Endothelial cell of hepatic sinusoid (primary cell): Measurements from ENCODE around the gene LYZL1.
"Not testable (repeated sequence)": the region's sequence is repeated elsewhere in the genome, so short reads cannot be mapped to it uniquely, and the experiment has no call there.

Experiments used
- in situ Hi-C: cut with HindIII; loops from 2 replicates; pipeline ENCODE4 v1.10.0; 2017; ENCODE audit warnings: low sequenced_read_pairs

LYZL1 gene

DNA sequence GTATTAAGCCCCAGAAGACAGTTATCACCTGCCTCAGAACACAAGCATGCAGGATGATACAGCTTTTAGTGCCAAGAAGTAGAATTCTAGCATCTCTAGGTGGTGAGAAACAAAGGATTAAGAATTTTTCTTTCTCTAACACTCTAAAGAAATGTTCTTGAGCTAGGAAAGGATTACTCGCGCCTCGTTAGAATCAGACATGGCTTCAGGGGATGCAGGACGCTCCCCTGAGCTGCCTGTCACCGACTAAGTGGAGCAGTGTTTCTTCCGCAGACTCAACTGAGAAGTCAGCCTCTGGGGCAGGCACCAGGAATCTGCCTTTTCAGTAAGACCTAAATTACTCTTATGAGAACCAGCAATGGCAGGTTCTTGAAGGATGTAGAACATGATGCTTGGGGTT, at the start of gene LYZL1:
LYZL1 (plus strand) TSS at position 165 of the 400 bp plus-strand sequence. CDS start 2,798 bp downstream, outside the sequence.
- in situ Hi-C loops, result not testable (repeated sequence)

DNA sequence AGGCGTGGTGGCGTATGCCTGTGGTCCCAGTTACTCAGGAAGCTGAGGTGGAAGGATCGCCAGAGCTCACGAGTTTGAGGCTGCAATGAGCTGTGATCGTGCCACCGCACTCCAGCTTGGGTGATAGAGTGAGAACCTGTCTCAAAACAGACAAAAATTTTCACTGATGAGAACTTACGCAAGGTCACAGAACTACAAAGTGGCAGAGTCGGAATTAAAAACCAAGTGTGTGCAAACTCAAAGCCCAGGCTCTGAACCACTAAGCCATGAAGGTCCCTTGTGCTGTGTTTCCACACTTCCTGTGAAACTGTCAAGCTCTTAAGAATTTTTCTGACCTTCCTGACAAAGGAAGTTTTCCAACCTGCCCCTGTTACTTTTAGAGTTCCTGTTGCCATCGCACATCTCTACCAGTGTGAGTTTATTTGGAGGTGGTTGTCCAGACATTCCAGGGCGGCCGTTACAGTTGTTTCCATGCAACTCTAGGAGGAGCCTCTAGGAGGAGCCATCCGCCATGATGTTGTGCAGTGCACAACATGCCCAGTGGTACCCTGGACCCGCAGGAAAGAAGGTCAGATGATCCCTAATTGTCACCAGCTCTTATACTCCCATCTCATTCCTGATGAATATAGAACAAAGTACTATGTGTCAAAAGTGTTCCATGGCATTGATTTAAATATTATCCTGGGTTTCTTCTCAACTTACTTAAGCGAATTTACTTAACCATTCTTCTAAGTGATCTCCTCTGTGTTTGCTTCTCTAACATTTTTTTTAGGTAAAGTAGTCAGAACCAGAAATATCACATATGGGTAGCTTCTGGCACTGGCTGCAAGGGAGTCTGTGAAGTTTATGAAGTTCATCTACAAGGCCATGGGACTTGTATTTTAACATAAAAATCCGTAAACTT, 49.0 kb upstream of the LYZL1 start:
- in situ Hi-C loops, result no loop called here

- in situ Hi-C loops, result no loop called here
These were observed 47.7 kb upstream of the LYZL1 start for GRCh38 chr10:29240986-29241660.

DNA sequence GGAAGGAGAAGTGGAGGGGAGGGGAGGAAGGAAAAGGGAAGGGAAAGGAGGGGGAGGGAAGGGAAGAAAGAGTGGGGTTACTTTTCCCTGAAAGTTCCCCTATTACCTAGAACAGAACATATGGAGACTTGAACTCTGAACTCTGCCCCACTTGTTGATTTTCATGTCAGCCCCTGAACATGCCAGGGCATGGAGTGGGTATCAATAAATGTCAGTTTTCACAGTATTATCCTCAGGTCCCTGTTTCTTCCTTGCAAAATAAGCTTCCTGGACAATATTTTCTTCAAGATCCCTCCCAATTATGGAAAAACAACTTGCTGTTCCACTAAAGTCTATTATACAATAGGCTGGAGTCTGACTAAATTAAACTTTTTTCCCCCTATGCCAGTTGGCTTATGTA, 46.9 kb upstream of the LYZL1 start:
- in situ Hi-C loops, result no loop called here

GRCh38 chr10:29243066-29243465, 45.8 kb upstream of the LYZL1 start:
- in situ Hi-C loops, result no loop called here

DNA sequence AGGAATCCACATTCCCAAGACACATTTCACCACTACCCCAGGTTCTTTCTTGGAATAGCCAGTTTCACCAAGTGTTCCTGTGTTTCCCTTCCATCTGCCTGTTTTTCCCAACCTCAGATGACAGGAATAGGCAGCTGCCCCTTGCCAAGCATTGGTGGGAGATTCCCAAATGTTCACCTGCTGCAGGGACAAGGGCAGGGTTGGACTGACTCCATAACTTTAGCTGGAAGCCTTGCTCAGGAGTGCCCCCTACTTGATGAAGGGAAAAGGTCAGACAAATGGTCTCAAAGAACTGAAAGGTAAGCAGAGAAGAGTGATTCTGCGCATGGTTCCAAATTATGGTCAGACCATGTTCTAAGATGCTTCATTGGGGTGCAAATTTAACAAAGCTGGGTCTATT, 45.1 kb upstream of the LYZL1 start:
- in situ Hi-C loops, result no loop called here

DNA sequence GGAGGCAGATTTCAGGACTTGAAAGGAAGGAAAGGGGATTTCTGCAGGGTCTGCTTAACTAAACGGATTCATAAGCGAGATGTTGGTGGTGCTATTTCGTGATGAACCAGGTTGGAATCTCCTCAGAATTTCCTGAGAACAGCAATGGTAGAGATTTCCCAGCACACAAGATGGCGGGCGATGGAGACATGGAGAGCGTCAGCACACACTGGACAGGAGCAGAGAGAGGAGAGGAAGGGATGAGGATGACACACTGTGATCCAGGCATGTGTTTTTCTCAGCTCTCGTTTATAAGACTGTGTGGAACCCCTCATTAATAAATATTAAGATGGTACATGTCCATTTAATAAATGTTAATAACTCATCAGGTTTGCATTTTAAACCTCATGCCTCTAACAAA, 43.9 kb upstream of the LYZL1 start:
- in situ Hi-C loops, result loop anchor here (5.0 kb wide), 1 partner anchor 43 kb away; no protein-coding TSS in a partner anchor

DNA sequence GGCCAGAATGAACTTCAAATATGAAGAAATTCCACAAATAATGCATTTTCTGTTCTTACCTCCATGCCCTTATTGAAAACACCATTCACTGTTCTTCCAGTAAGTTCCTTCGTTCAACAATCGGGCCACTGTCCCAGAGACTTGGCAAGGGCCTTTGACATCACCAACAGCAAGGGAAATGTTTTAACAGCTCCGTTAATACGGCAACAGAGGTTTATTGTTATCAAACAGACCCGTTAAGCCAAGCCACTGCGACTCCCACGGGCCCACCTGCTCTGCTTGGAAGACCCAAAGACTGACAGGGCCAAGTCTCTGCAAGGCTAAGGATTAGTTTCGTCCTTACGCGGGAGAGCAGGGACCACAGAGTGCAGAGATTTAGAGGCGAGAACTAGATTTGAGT, 43.4 kb upstream of the LYZL1 start:
- in situ Hi-C loops, result loop anchor here (5.0 kb wide), 1 partner anchor 43 kb away; no protein-coding TSS in a partner anchor

DNA sequence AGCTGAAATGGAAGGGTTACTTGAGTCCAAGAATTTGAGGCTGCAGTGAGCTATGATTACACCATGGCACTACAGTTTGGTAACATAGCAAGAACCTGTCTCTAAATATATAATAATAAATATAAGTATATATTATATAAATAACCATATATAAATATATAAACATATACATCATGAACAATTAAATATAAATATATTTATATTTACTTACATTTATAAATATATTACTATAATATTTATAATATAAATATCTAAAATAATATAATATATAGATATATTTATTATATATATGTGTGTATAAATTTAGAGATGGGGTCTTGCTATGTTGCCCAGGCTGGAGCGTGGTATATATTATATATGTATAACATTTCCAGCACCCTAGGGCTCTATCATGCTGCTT, 42.4 kb upstream of the LYZL1 start:
- in situ Hi-C loops, result loop anchor here (5.0 kb wide), 1 partner anchor 44 kb away; no protein-coding TSS in a partner anchor

GRCh38 chr10:29248158-29248557, 40.7 kb upstream of the LYZL1 start:
- in situ Hi-C loops, result loop anchor here (5.0 kb wide), 1 partner anchor 46 kb away; no protein-coding TSS in a partner anchor

- in situ Hi-C loops, result loop anchor here (5.0 kb wide), 1 partner anchor 47 kb away; no protein-coding TSS in a partner anchor
These were observed 39.9 kb upstream of the LYZL1 start for GRCh38 chr10:29249018-29249417.

DNA sequence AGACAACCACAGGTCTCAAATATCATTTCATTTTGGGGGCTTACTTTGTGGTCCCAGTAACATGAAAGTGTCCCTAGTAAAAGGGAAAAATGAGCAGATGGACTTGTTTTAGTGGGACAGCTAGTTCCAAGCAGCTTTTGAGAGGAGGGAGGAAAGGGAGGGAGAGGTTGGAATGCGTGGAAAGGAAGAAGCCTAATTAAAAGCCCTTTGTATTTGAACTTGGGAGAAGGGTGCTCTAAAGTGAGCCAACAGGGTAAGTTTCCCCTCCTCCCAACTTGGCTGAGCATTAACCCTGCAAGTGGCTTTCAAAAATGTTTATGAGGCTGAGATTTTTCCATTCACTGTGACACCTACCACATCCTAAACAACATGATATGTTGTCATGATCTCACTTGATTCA, 38.8 kb upstream of the LYZL1 start:
- in situ Hi-C loops, result no loop called here

DNA sequence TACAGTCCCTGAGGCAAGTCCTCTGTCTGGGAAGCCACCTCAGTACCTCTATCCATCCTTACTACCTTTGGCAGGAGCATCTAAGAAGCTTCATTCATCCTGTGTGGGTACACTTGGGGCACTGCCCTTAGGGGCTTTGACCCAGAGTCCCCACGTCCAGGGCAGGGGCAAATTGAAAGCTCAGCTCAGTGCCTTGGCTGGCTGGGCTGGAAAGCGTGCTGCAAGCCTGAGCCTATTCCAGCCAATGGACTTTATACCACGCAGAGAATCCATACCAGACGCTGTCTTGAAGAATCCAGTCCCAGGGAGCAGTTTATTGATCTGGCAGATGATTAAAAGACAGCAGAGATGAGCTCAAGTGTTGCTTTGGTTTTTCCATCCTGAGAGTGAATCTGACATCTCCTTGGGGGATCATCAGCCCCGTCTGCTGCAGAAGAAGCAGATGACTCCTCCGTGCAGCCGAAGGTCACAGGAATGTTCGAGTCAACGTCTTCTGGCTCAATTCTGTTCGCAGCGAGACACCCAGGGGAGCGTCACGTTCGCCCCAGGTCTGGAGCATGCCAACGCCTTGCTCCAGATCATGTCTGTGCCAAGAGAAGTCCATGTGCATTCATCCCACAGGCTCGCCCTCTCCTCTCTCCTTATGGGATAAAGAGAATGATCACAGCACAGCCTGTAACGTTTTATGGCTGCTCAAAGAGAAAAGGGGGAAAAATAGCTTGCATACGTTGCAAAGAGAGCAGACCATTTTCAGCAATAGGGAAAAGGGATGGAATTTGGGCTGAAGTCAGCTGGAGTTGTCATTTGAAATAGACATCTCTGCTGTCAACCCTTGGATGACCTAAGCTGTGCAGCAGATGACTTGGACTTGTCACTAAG, 35.8 kb upstream of the LYZL1 start:
- in situ Hi-C loops, result no loop called here

DNA sequence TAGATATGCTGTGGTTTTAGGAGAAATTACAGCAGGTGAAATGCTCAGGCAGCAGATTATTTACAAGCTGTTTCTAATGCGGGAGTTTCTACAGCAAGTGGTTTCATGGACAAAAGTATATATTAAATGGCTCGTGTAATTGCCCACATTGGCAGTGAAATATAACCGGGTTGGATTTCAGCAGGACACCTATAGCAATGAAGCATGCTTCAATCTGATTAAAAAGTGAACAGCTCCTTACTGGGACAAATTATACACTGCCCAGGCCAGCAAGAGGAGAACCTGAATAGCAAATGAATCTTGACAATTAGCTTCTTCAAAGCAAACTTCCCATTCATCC, 35.2 kb upstream of the LYZL1 start:
- in situ Hi-C loops, result no loop called here

- in situ Hi-C loops, result loop anchor here (5.0 kb wide), 1 partner anchor 122 kb away; no protein-coding TSS in a partner anchor
These were observed 34.5 kb upstream of the LYZL1 start for GRCh38 chr10:29254123-29255046.

DNA sequence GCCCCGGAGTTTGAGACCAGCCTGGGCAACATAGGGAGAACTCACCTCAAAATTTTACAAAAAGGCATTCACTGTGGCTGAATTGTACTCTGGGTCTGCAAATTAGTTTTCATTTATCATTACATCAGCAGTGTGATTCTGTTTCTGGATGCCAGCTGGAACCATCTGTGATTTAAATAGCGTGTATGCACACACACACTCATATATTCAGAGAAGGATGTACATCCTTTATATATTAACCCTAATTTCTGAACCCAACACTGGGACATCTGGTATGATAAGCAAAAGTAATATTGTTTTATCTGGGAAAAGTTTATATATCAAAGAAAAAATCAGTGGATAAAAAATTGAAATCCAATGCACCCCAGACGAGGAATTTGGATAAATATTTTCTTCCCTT, 33.8 kb upstream of the LYZL1 start:
- in situ Hi-C loops, result loop anchor here (5.0 kb wide), 1 partner anchor 123 kb away; no protein-coding TSS in a partner anchor

DNA sequence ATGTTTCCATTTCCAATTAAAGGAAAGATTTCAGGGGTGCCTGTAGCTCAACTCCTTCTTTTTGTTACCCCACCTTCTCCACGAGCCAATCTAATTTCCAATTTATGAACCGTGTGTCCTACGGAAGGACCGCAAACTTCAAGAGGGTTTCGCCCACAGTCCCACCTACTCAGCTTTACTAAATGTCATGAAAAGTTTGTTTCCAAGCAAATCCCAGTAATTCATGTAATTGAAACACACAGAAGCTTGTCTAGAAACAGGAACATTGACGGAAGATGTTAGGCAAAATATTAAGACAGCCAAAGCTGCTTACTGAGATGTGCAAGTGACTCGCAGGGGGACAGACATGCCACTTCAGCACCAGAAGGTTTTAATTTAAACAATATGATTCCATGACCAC, 32.9 kb upstream of the LYZL1 start:
- in situ Hi-C loops, result loop anchor here (5.0 kb wide), 1 partner anchor 124 kb away; no protein-coding TSS in a partner anchor

DNA sequence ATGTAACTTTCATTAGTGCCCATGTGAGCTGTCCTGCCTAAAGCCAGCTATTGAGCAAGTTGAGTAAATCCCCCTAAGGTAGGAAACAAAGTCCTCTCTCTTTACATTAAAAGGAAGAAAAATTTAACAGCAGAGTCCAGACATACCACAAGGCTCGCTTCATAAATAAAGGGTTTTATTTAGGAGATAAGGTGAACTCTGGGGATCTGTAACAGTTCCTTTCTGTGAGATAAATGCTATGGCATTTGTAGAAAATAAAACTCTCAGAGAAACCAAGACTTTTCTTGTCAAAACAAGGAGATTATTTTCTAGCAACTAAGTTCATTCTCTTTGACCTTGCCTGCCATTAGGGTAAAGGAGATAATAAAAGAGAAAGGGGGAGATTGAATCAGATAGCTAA, 32.3 kb upstream of the LYZL1 start:
- in situ Hi-C loops, result loop anchor here (5.0 kb wide), 1 partner anchor 124 kb away; no protein-coding TSS in a partner anchor

- in situ Hi-C loops, result loop anchor here (5.0 kb wide), 1 partner anchor 125 kb away; no protein-coding TSS in a partner anchor
These were observed 31.6 kb upstream of the LYZL1 start for GRCh38 chr10:29257106-29257783.
